HG03460 (cell line): Measurements from ENCODE around the gene MAPKAPK2.

Experiments
- ATAC-seq: cut with Tn5 transposase; IDR thresholded peaks from one replicate; pipeline ENCODE4 v1.9.1; 2021; ENCODE audit not compliant: unreplicated experiment

The MAPKAPK2 gene

GRCh38 chr1:206660136-206660535 is 24.6 kb upstream of the MAPKAPK2 start:
- ATAC-seq = no peak

- ATAC-seq = no peak
These were observed 23.4 kb upstream of the MAPKAPK2 start for GRCh38 chr1:206661161-206661820.

- no peak for ATAC-seq
These were observed 22.2 kb upstream of the MAPKAPK2 start for GRCh38 chr1:206662396-206663092.

- no peak for ATAC-seq
These were observed 21.3 kb upstream of the MAPKAPK2 start for GRCh38 chr1:206663362-206663761.

GRCh38 chr1:206663832-206664652 is 20.7 kb upstream of the MAPKAPK2 start:
- peak; percentile 54 for ATAC-seq

- ATAC-seq = no peak
These were observed 20.0 kb upstream of the MAPKAPK2 start for GRCh38 chr1:206664740-206665139.

- ATAC-seq = no peak
These were observed 18.6 kb upstream of the MAPKAPK2 start for GRCh38 chr1:206666031-206666561.

GRCh38 chr1:206666954-206667665 is 17.6 kb upstream of the MAPKAPK2 start:
- no peak for ATAC-seq

GRCh38 chr1:206668351-206668750 is 16.4 kb upstream of the MAPKAPK2 start:
- ATAC-seq = no peak

GRCh38 chr1:206668874-206669410 is 15.8 kb upstream of the MAPKAPK2 start:
- ATAC-seq = no peak

- no peak for ATAC-seq
These were observed 12.6 kb upstream of the MAPKAPK2 start for GRCh38 chr1:206672011-206672688.

GRCh38 chr1:206672844-206673758 is 11.6 kb upstream of the MAPKAPK2 start:
- ATAC-seq = no peak

- no peak for ATAC-seq
These were observed 10.5 kb upstream of the MAPKAPK2 start for GRCh38 chr1:206674236-206674635.

- ATAC-seq = no peak
These were observed 9.9 kb upstream of the MAPKAPK2 start for GRCh38 chr1:206674745-206675175.

- no peak for ATAC-seq
These were observed 8.2 kb upstream of the MAPKAPK2 start for GRCh38 chr1:206676499-206676898.

- no peak for ATAC-seq
These were observed 6.2 kb upstream of the MAPKAPK2 start for GRCh38 chr1:206678490-206678889.

GRCh38 chr1:206679738-206680211 is 4.9 kb upstream of the MAPKAPK2 start:
- peak; percentile 84 for ATAC-seq

GRCh38 chr1:206680279-206680678 is 4.4 kb upstream of the MAPKAPK2 start:
- no peak for ATAC-seq

GRCh38 chr1:206681359-206681758 is 3.3 kb upstream of the MAPKAPK2 start:
- ATAC-seq = no peak
